GM12892 (cell line): ENCODE results near the gene EMC8.

Experiments
- DNase-seq: peaks from one replicate; pipeline ENCODE4 v3.0.0; 2011; ENCODE audit not compliant: insufficient read length
- FAIRE-seq: peaks from 2 replicates; lab custom pipeline; 2011; peaks lifted over from hg19 to GRCh38; lab: Jason Lieb, UNC
- POLR2A ChIP-seq: IDR thresholded peaks from 2 replicates; pipeline ENCODE4 v1.6.1; 2011; ENCODE audit warnings: low read depth, low read length, control low read depth
- POLR2AphosphoS5 ChIP-seq: IDR thresholded peaks from 2 replicates; pipeline ENCODE4 v1.6.1; 2011; ENCODE audit warnings: low read depth, low read length, control low read depth
- TAF1 ChIP-seq: IDR thresholded peaks from 2 replicates; pipeline ENCODE4 v1.6.1; 2011; ENCODE audit warnings: low read depth, mild to moderate bottlenecking, control low read depth, low read length, borderline replicate concordance

EMC8 gene

GRCh38 chr16:85750146-85750826 is 49.1 kb downstream of the EMC8 start:
- FAIRE-seq = peak; percentile 33
- DNase-seq = no peak
- TF ChIP-seq POLR2A = no peak
- TF ChIP-seq POLR2AphosphoS5 = no peak
- TF ChIP-seq TAF1 = no peak

- FAIRE-seq (no peak), DNase-seq (no peak)
- TF ChIP-seq POLR2AphosphoS5 (no peak), TAF1 (no peak), POLR2A (no peak)
Observed at GRCh38 chr16:85749771-85750145, 49.6 kb downstream of the EMC8 start.

GRCh38 chr16:85746460-85747215 is 52.7 kb downstream of the EMC8 start:
- DNase-seq = no peak
- no peak for TF ChIP-seq POLR2AphosphoS5
- no peak for TF ChIP-seq POLR2A
- no peak for TF ChIP-seq TAF1
- peak; percentile 44 for FAIRE-seq

- no peak for DNase-seq
- no peak for FAIRE-seq
- no peak for TF ChIP-seq TAF1
- no peak for TF ChIP-seq POLR2A
- no peak for TF ChIP-seq POLR2AphosphoS5
Observed at GRCh38 chr16:85738923-85739715, 60.2 kb downstream of the EMC8 start.

- TF ChIP-seq POLR2AphosphoS5 (no peak), POLR2A (no peak), TAF1 (no peak)
- no peak for DNase-seq
- FAIRE-seq = no peak
Observed at GRCh38 chr16:85736921-85737320, 62.4 kb downstream of the EMC8 start.

- TF ChIP-seq POLR2A (no peak), POLR2AphosphoS5 (no peak), TAF1 (no peak)
Observed at GRCh38 chr16:85735946-85736345, 63.4 kb downstream of the EMC8 start.

GRCh38 chr16:85735225-85735635 is 64.1 kb downstream of the EMC8 start:
- FAIRE-seq = no peak
- DNase-seq = peak; percentile 68
- TF ChIP-seq TAF1 (no peak), POLR2A (no peak), POLR2AphosphoS5 (no peak)

More at GRCh38 chr16:85735946-85736345, 63.4 kb downstream of the EMC8 start:
- FAIRE-seq = no peak
- no peak for DNase-seq

- TF ChIP-seq TAF1 = no peak
- no peak for TF ChIP-seq POLR2AphosphoS5
- TF ChIP-seq POLR2A = no peak
- FAIRE-seq (no peak), DNase-seq (no peak)
Observed at GRCh38 chr16:85734311-85735017, 64.9 kb downstream of the EMC8 start.

GRCh38 chr16:85733839-85734170 is 65.5 kb downstream of the EMC8 start:
- TF ChIP-seq TAF1 (no peak), POLR2A (no peak), POLR2AphosphoS5 (no peak)
- no peak for FAIRE-seq
- no peak for DNase-seq

- no peak for DNase-seq
- no peak for TF ChIP-seq POLR2AphosphoS5
- TF ChIP-seq TAF1 = no peak
- TF ChIP-seq POLR2A = no peak
- no peak for FAIRE-seq
Observed at GRCh38 chr16:85733155-85733838, 66.0 kb downstream of the EMC8 start.

GRCh38 chr16:85731179-85731578 is 68.2 kb downstream of the EMC8 start:
- FAIRE-seq (no peak), DNase-seq (no peak)
- TF ChIP-seq TAF1 (no peak), POLR2AphosphoS5 (no peak), POLR2A (no peak)

GRCh38 chr16:85730186-85730465 is 69.2 kb downstream of the EMC8 start:
- DNase-seq = no peak
- TF ChIP-seq POLR2A (no peak), POLR2AphosphoS5 (no peak), TAF1 (no peak)
- no peak for FAIRE-seq
